ENCODE measurements around the gene DISC1. TPM values are rescaled to one million over a fixed set of nuclear protein-coding genes. Genes with fewer than 3 reads are reported as not detected.
"Not testable (repeated sequence)": the region's sequence is repeated elsewhere in the genome, so short reads cannot be mapped to it uniquely, and the experiment has no call there.

DISC1 gene
- total RNA-seq, 1 experiment from 2014 or later: 13.5 TPM

DNA sequence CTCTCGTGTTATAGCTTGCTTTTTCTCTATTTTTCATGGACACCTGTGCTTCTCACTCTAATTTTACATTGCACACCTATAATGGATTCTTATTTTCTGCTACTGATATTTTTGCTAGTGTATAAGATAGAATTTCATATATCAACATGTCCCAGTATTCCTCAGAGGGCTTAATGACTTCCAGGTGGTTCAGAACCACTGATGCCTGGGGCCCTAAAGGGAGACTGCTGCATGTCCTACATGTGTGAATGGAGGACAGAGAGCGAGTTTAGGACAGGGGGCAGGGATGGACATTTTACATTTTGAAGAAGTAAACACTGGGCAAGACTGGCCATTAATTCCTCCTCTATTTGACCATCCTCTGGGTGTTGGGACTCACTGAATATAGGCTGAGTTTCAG lies 100.6 kb downstream of the DISC1 start:
- no peaks in the 10 kb centered on the region for H3K4me1 Mint-ChIP-seq (ENCODE audit: low read depth, unreplicated experiment)
- Histone ChIP-seq H3K27me3 (replicated peaks; ENCODE audit: control insufficient read depth, insufficient read depth, low read length) (no peaks in the 10 kb centered on the region), H3K36me3 (ENCODE audit: control insufficient read depth, insufficient read depth, low read length) (no peaks in the 10 kb centered on the region), H3K4me1 (no peaks in the 10 kb centered on the region), H3K9me3 (no peaks in the 10 kb centered on the region), H3K4me3 (ENCODE audit: low read depth, low read length) (no peak overlapping the region)
- BruUV-seq (replicated peaks): no TSS peak
- no peak overlapping the region for H3K27ac Mint-ChIP-seq (ENCODE audit: unreplicated experiment)
- H3K9me3 Mint-ChIP-seq (ENCODE audit: unreplicated experiment): no peaks in the 10 kb centered on the region
- TF ChIP-seq CTCF (IDR thresholded peaks at IDR 0.05; ENCODE audit: insufficient read depth in 1 of 2, low read depth in 1 of 2, low read length in 1 of 2, severe bottlenecking in 1 of 2, unreplicated experiment in 1 of 2): no peak
- H3K4me3 Mint-ChIP-seq (ENCODE audit: unreplicated experiment): no peak overlapping the region
- H3K27me3 Mint-ChIP-seq (ENCODE audit: insufficient read depth, unreplicated experiment): no peaks in the 10 kb centered on the region
- intact Hi-C loops (cut with micrococcal nuclease; ENCODE audit: unreplicated experiment): no loop called here
- ChIA-PET CTCF (no interaction called here), POLR2A (no interaction called here)
- no peaks in the 10 kb centered on the region for H3K36me3 Mint-ChIP-seq (ENCODE audit: insufficient read depth, unreplicated experiment)
- no peak for DNase-seq

- H3K4me1 Mint-ChIP-seq (ENCODE audit: low read depth, unreplicated experiment); H3K36me3 Mint-ChIP-seq (ENCODE audit: insufficient read depth, unreplicated experiment); BruUV-seq (replicated peaks); H3K27me3 ChIP-seq (replicated peaks; ENCODE audit: control insufficient read depth, insufficient read depth, low read length); DNase-seq; CTCF ChIA-PET; H3K4me1 ChIP-seq; POLR2A ChIA-PET; intact Hi-C loops (cut with micrococcal nuclease; ENCODE audit: unreplicated experiment); H3K4me3 ChIP-seq (ENCODE audit: low read depth, low read length); H3K27me3 Mint-ChIP-seq (ENCODE audit: insufficient read depth, unreplicated experiment); H3K9me3 ChIP-seq; H3K36me3 ChIP-seq (ENCODE audit: control insufficient read depth, insufficient read depth, low read length); H3K9me3 Mint-ChIP-seq (ENCODE audit: unreplicated experiment); H3K27ac Mint-ChIP-seq (ENCODE audit: unreplicated experiment); H3K4me3 Mint-ChIP-seq (ENCODE audit: unreplicated experiment): not testable (repeated sequence)
Measured at GRCh38 chr1:231728987-231729386, 102.4 kb downstream of the DISC1 start.

DNA sequence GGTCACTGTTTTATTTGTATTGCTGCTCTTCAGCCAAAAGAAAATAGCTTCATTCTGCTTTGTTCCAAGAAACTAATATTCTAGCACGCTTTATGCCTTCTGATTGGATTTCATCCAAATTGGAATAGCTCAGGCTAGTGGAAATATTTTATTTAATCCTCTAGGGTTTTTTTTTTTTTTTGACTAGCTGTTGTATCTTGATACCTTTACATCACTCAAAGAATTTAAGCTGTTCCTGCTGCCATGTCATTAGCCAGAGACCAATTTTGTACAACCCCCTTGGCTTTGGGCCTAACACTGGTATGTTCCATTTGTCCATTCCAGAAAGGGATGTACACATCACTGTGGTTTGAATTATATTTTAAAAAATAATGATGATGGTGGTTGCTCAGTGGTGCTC lies 103.0 kb downstream of the DISC1 start:
- no peak overlapping the region for H3K27ac Mint-ChIP-seq (ENCODE audit: unreplicated experiment)
- no peaks in the 10 kb centered on the region for H3K4me1 ChIP-seq
- H3K4me1 Mint-ChIP-seq (ENCODE audit: low read depth, unreplicated experiment): no peaks in the 10 kb centered on the region
- DNase-seq: no peak
- CTCF ChIA-PET: no interaction called here
- H3K9me3 ChIP-seq: no peaks in the 10 kb centered on the region
- no peak overlapping the region for H3K4me3 Mint-ChIP-seq (ENCODE audit: unreplicated experiment)
- H3K36me3 ChIP-seq (ENCODE audit: control insufficient read depth, insufficient read depth, low read length): no peaks in the 10 kb centered on the region
- no TSS peak for BruUV-seq (replicated peaks)
- H3K4me3 ChIP-seq (ENCODE audit: low read depth, low read length): no peak overlapping the region
- H3K27me3 ChIP-seq (replicated peaks; ENCODE audit: control insufficient read depth, insufficient read depth, low read length): no peaks in the 10 kb centered on the region
- no peaks in the 10 kb centered on the region for H3K9me3 Mint-ChIP-seq (ENCODE audit: unreplicated experiment)
- no peaks in the 10 kb centered on the region for H3K27me3 Mint-ChIP-seq (ENCODE audit: insufficient read depth, unreplicated experiment)
- intact Hi-C loops (cut with micrococcal nuclease; ENCODE audit: unreplicated experiment): no loop called here
- POLR2A ChIA-PET: interaction anchor here (0.5 kb wide), 1 partner anchor 854 kb away, joined by 3 read pairs; no protein-coding TSS in a partner anchor
- no peak for TF ChIP-seq CTCF (IDR thresholded peaks at IDR 0.05; ENCODE audit: insufficient read depth in 1 of 2, low read depth in 1 of 2, low read length in 1 of 2, severe bottlenecking in 1 of 2, unreplicated experiment in 1 of 2)
- H3K36me3 Mint-ChIP-seq (ENCODE audit: insufficient read depth, unreplicated experiment): no peaks in the 10 kb centered on the region

DNA sequence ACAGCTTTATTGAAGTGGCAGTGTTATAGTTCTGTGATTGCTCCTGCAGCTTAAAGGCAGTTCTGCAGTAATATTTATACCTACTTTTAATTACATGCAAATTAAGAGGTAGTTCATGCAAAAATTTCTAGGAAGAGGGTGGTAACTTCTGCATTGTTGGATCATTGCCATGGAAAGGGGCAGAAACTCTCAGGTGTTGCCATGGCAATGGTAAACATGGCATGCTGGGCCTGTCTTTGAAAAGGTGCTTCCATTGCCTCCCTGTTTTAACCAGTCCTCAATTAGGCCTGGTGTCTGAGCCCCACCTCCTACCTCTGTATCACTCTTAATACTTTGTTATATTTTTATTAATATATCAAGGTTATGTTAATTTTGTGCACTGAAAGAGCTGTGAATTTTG lies 104.7 kb downstream of the DISC1 start:
- BruUV-seq (replicated peaks): no TSS peak
- H3K36me3 ChIP-seq (ENCODE audit: control insufficient read depth, insufficient read depth, low read length): no peaks in the 10 kb centered on the region
- H3K36me3 Mint-ChIP-seq (ENCODE audit: insufficient read depth, unreplicated experiment): no peaks in the 10 kb centered on the region
- no peak overlapping the region for H3K4me3 ChIP-seq (ENCODE audit: low read depth, low read length)
- no peak for TF ChIP-seq CTCF (IDR thresholded peaks at IDR 0.05; ENCODE audit: insufficient read depth in 1 of 2, low read depth in 1 of 2, low read length in 1 of 2, severe bottlenecking in 1 of 2, unreplicated experiment in 1 of 2)
- H3K9me3 ChIP-seq: no peaks in the 10 kb centered on the region
- CTCF ChIA-PET: no interaction called here
- no peaks in the 10 kb centered on the region for H3K9me3 Mint-ChIP-seq (ENCODE audit: unreplicated experiment)
- no peaks in the 10 kb centered on the region for H3K27me3 ChIP-seq (replicated peaks; ENCODE audit: control insufficient read depth, insufficient read depth, low read length)
- no peak overlapping the region for H3K4me3 Mint-ChIP-seq (ENCODE audit: unreplicated experiment)
- no peaks in the 10 kb centered on the region for H3K27me3 Mint-ChIP-seq (ENCODE audit: insufficient read depth, unreplicated experiment)
- no peaks in the 10 kb centered on the region for H3K4me1 Mint-ChIP-seq (ENCODE audit: low read depth, unreplicated experiment)
- POLR2A ChIA-PET: no interaction called here
- DNase-seq: no peak
- intact Hi-C loops (cut with micrococcal nuclease; ENCODE audit: unreplicated experiment): no loop called here
- H3K27ac Mint-ChIP-seq (ENCODE audit: unreplicated experiment): no peak overlapping the region
- H3K4me1 ChIP-seq: no peaks in the 10 kb centered on the region

Measured in Caco-2 (cell line).